Glutamatergic neuron (in vitro differentiated cells): ENCODE data around the gene RASGEF1C. TPM values are rescaled to one million over a fixed set of nuclear protein-coding genes. Genes with fewer than 3 reads are reported as not detected.

Experiments used
- DNase-seq: peaks from one replicate; pipeline ENCODE4 v3.0.0; 2022
- H3K27ac Mint-ChIP-seq: one replicate; pipeline ENCODE4 v1.8.0; 2020; ENCODE audit warnings: mild to moderate bottlenecking, mixed read lengths, inconsistent platforms; ENCODE audit not compliant: unreplicated experiment
- H3K27me3 Mint-ChIP-seq: one replicate; pipeline ENCODE4 v1.8.0; 2020; ENCODE audit warnings: mild to moderate bottlenecking, moderate library complexity, mixed read lengths, inconsistent platforms; ENCODE audit not compliant: unreplicated experiment
- H3K36me3 Mint-ChIP-seq: one replicate; pipeline ENCODE4 v1.8.0; 2020; ENCODE audit warnings: mild to moderate bottlenecking, mixed read lengths, inconsistent platforms; ENCODE audit not compliant: unreplicated experiment
- H3K4me1 Mint-ChIP-seq: one replicate; pipeline ENCODE4 v1.8.0; 2020; ENCODE audit warnings: mild to moderate bottlenecking, low read depth, mixed read lengths, inconsistent platforms; ENCODE audit not compliant: unreplicated experiment
- H3K4me3 Mint-ChIP-seq: one replicate; pipeline ENCODE4 v1.8.0; 2020; ENCODE audit warnings: mild to moderate bottlenecking, mixed read lengths, inconsistent platforms; ENCODE audit not compliant: unreplicated experiment
- H3K9me3 Mint-ChIP-seq: one replicate; pipeline ENCODE4 v1.8.0; 2020; ENCODE audit warnings: mild to moderate bottlenecking, moderate library complexity, mixed read lengths, inconsistent platforms; ENCODE audit not compliant: unreplicated experiment
- CTCF ChIP-seq: fragments of 200-600 bp; sonication (generic); IDR thresholded peaks from one replicate; pipeline ENCODE4 v1.5.0; 2021; ENCODE audit not compliant: partially characterized antibody, unreplicated experiment
- total RNA-seq: library from RNA; stranded (reverse); fragmentation: NEBNext Ultra II Directional; extraction: Animal tissue kit (Norgen Biotek cat#: 25700); gene quantifications from one replicate; pipeline ENCODE4 v1.2.1, GENCODE V29; 2021; ENCODE audit not compliant: unreplicated experiment

Gene RASGEF1C
- total RNA-seq, 1 donor from 2014 or later, result 21.1 TPM

- Mint-ChIP-seq H3K4me1 (peaks cover 5% of the 10 kb centered on the region), H3K27me3 (peaks cover 4% of the 10 kb centered on the region), H3K4me3 (no peak overlapping the region), H3K36me3 (no peaks in the 10 kb centered on the region), H3K27ac (peak overlapping the region; percentile 83), H3K9me3 (peaks cover 4% of the 10 kb centered on the region)
- TF ChIP-seq CTCF, result no peak
- peak; percentile 9 for DNase-seq
Observed at GRCh38 chr5:180115326-180116076, 93.5 kb downstream of the RASGEF1C start.

- no peak for DNase-seq
- H3K27me3 Mint-ChIP-seq, result peaks cover 4% of the 10 kb centered on the region
- peaks cover 3% of the 10 kb centered on the region for H3K4me1 Mint-ChIP-seq
- no peak overlapping the region for H3K27ac Mint-ChIP-seq
- peaks cover 3% of the 10 kb centered on the region for H3K36me3 Mint-ChIP-seq
- TF ChIP-seq CTCF, result no peak
- H3K9me3 Mint-ChIP-seq, result peaks cover 4% of the 10 kb centered on the region
- H3K4me3 Mint-ChIP-seq, result no peak overlapping the region
Observed at GRCh38 chr5:180114304-180115003, 94.6 kb downstream of the RASGEF1C start.

- H3K4me1 Mint-ChIP-seq, result peaks cover 3% of the 10 kb centered on the region
- no peak overlapping the region for H3K27ac Mint-ChIP-seq
- no peak for DNase-seq
- H3K27me3 Mint-ChIP-seq, result peaks cover 4% of the 10 kb centered on the region
- H3K9me3 Mint-ChIP-seq, result peaks cover 4% of the 10 kb centered on the region
- H3K4me3 Mint-ChIP-seq, result no peak overlapping the region
- no peak for TF ChIP-seq CTCF
- peaks cover 5% of the 10 kb centered on the region for H3K36me3 Mint-ChIP-seq
Observed at GRCh38 chr5:180113660-180114303, 95.2 kb downstream of the RASGEF1C start.

GRCh38 chr5:180112181-180112861, 96.7 kb downstream of the RASGEF1C start:
- Mint-ChIP-seq H3K4me3 (no peak overlapping the region), H3K27me3 (peaks cover 6% of the 10 kb centered on the region), H3K36me3 (peaks cover 11% of the 10 kb centered on the region), H3K9me3 (peaks cover 2% of the 10 kb centered on the region), H3K4me1 (no peaks in the 10 kb centered on the region), H3K27ac (no peak overlapping the region)
- TF ChIP-seq CTCF, result no peak
- no peak for DNase-seq
